Measurements from ENCODE around the gene MEDAG.

GRCh38 chr13:30907121-30907861 is 1.2 kb downstream of the MEDAG start:
- no peak for TF ChIP-seq TAF1 (IDR thresholded peaks at IDR 0.05; ENCODE audit: borderline replicate concordance, low read depth, low read length)
- TF ChIP-seq CTCF (IDR thresholded peaks at IDR 0.05), result no peak
- no peak for TF ChIP-seq USF2 (IDR thresholded peaks at IDR 0.05; ENCODE audit: borderline replicate concordance, low read depth, low read length)
- no peak for TF ChIP-seq TEAD4 (IDR thresholded peaks at IDR 0.05; ENCODE audit: borderline replicate concordance, insufficient read depth)
- TF ChIP-seq PBX3 (IDR thresholded peaks at IDR 0.05), result no peak
- TF ChIP-seq SIN3A (IDR thresholded peaks at IDR 0.05; ENCODE audit: borderline replicate concordance, low read depth, low read length), result no peak
- TF ChIP-seq RAD21 (IDR thresholded peaks at IDR 0.05; ENCODE audit: low read length), result no peak
- no peak for TF ChIP-seq RCOR1 (IDR thresholded peaks at IDR 0.05; ENCODE audit: low read length)
- TF ChIP-seq YY1 (IDR thresholded peaks at IDR 0.05; ENCODE audit: low read depth), result no peak
- TF ChIP-seq POLR2AphosphoS5 (IDR thresholded peaks at IDR 0.05; ENCODE audit: low read depth, low read length), result no peak
- no peak for TF ChIP-seq SMC3 (IDR thresholded peaks at IDR 0.05; ENCODE audit: low read depth, low read length)
